GM21447 (cell line): ENCODE measurements around the gene DUSP23.

Experiments
- ATAC-seq: cut with Tn5 transposase; IDR thresholded peaks from one replicate; pipeline ENCODE4 v1.9.1; 2021; ENCODE audit not compliant: unreplicated experiment

Gene DUSP23

GRCh38 chr1:159780583-159781582 lies at the start of gene DUSP23:
TSS of gene DUSP23 (plus strand) at chr1:159780962. CDS start at chr1:159781101, 139 bp downstream.
- ATAC-seq: peak; percentile 96

- ATAC-seq: no peak
These were observed 43.4 kb upstream of the DUSP23 start for GRCh38 chr1:159737238-159737916.

GRCh38 chr1:159743651-159744410 lies 36.9 kb upstream of the DUSP23 start:
- no peak for ATAC-seq

- ATAC-seq: no peak
These were observed 34.1 kb upstream of the DUSP23 start for GRCh38 chr1:159746666-159747065.

- no peak for ATAC-seq
These were observed 32.4 kb upstream of the DUSP23 start for GRCh38 chr1:159748370-159748769.

GRCh38 chr1:159749630-159750029 lies 31.1 kb upstream of the DUSP23 start:
- ATAC-seq: no peak

GRCh38 chr1:159750621-159751020 lies 30.1 kb upstream of the DUSP23 start:
- no peak for ATAC-seq

- ATAC-seq: no peak
These were observed 29.7 kb upstream of the DUSP23 start for GRCh38 chr1:159751031-159751430.

- no peak for ATAC-seq
These were observed 28.6 kb upstream of the DUSP23 start for GRCh38 chr1:159752135-159752580.

- ATAC-seq: no peak
These were observed 27.4 kb upstream of the DUSP23 start for GRCh38 chr1:159753386-159753785.

- no peak for ATAC-seq
These were observed 25.2 kb upstream of the DUSP23 start for GRCh38 chr1:159755451-159756007.

- no peak for ATAC-seq
These were observed 24.4 kb upstream of the DUSP23 start for GRCh38 chr1:159756397-159756796.

- no peak for ATAC-seq
These were observed 17.1 kb upstream of the DUSP23 start for GRCh38 chr1:159763686-159764085.

GRCh38 chr1:159765806-159766205 lies 15.0 kb upstream of the DUSP23 start:
- ATAC-seq: no peak

GRCh38 chr1:159771127-159771895 lies 9.5 kb upstream of the DUSP23 start:
- no peak for ATAC-seq

- no peak for ATAC-seq
These were observed 6.3 kb upstream of the DUSP23 start for GRCh38 chr1:159774465-159774864.

GRCh38 chr1:159775716-159776115 lies 5.0 kb upstream of the DUSP23 start:
- no peak for ATAC-seq

- no peak for ATAC-seq
These were observed 2.5 kb upstream of the DUSP23 start for GRCh38 chr1:159778266-159778665.

GRCh38 chr1:159779403-159779851 lies 1.3 kb upstream of the DUSP23 start:
- ATAC-seq: no peak

GRCh38 chr1:159781992-159782391 lies 1.2 kb downstream of the DUSP23 start:
- no peak for ATAC-seq
